Peyer's patch (tissue), 4 donors: ENCODE data around the gene HNRNPA1.

Source experiments
- CTCF ChIP-seq, 6 experiments: fragments of 450-650 bp in 4 of 6; fragments of 200-600 bp in 2 of 6; sonication (generic) in 1 of 6; IDR thresholded peaks; one replicate each; pipeline ENCODE4 v1.5.1; 2017 to 2019; ENCODE audit warnings: antibody characterized with exemption in 6 of 6, mild to moderate bottlenecking in 3 of 6, moderate library complexity in 1 of 6
- POLR2A ChIP-seq, 2 donors: fragments of 450-650 bp; IDR thresholded peaks; one replicate each; pipeline ENCODE4 v1.5.1; 2017; ENCODE audit warnings: antibody characterized with exemption in 2 of 2, mild to moderate bottlenecking in 2 of 2, moderate library complexity in 2 of 2

- TF ChIP-seq CTCF (IDR thresholded peaks at IDR 0.05) (no peak), POLR2A (IDR thresholded peaks at IDR 0.05) (no peak)
These were observed 2.5 kb downstream of the HNRNPA1 start for GRCh38 chr12:54282949-54283593.
